ENCODE measurements around the gene FN1. TPM values are rescaled to one million over a fixed set of nuclear protein-coding genes. Genes with fewer than 3 reads are reported as not detected.

Gene FN1
- total and polyA plus RNA-seq, 3 donors from 2014 or later: 36.8 to 245 (median 66.3) TPM

DNA sequence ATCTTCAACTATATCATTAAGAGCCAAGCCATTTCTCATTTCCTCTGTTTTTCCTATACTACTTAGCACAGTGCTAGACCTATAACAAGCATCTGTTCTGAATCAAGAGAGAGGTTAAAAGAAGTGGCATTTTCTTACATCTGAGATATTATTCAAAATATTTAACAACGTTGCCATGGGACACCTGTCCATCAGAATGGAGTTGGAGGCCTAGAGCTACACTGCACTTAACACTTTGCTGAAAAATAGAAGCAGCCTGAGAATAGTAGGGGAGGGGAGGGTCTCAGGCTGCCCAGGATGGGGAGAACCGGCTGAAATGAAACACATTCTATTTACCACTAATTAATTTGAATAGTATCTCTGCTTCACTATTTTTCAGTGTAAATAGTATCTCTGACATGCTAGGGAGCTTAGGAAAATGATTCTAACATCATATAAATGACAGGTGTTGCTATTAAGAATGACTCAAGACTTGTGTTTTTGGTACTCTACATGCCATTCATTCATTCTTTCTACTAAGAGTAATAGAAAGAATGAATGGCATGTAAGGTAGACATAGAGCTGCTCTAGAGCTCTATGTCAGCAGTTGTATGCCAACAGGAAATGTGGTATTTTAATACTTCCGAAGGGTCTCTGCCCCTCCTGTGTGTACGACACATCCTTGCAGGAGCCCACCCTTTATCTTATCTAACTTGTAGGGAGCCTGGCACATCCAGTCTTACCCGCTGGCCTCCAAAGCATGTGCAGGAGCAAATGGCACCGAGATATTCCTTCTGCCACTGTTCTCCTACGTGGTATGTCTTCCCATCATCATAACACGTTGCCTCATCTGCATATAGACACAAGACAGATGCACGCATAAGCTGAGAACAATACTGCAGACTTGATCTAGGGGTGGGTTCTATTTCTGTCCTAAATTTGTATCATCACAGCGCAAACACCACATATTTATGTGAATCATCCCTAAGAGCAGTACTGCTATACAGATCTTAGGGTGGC, 71.4 kb downstream of the FN1 start:
- intact Hi-C loops (cut with DNase I; ENCODE audit: low total_unique reads): no loop called here
- no peak for DNase-seq
- H3K27ac ChIP-seq: no peak overlapping the region

GRCh38 chr2:215363461-215364156, 72.3 kb downstream of the FN1 start:
- no peaks in the 10 kb centered on the region for H3K36me3 ChIP-seq (ENCODE audit: low read depth, missing control alignments)

More for the DNA sequence above, 71.4 kb downstream of the FN1 start:
- Histone ChIP-seq H3K36me3 (ENCODE audit: low read depth, missing control alignments) (no peaks in the 10 kb centered on the region), H3K4me3 (no peak overlapping the region), H3K27me3 (no peaks in the 10 kb centered on the region), H3K4me1 (no peaks in the 10 kb centered on the region), H3K9me3 (no peaks in the 10 kb centered on the region)
- TF ChIP-seq CTCF (IDR thresholded peaks at IDR 0.05) (no peak), POLR2A (IDR thresholded peaks at IDR 0.05) (no peak)
- 93 to 94% methylated on average over 10 of the region's 10 CpGs for WGBS, 2 donors

GRCh38 chr2:215363039-215363438, 72.8 kb downstream of the FN1 start:
- Histone ChIP-seq H3K4me3 (no peak overlapping the region), H3K4me1 (no peaks in the 10 kb centered on the region), H3K27me3 (no peaks in the 10 kb centered on the region), H3K9me3 (no peaks in the 10 kb centered on the region), H3K36me3 (ENCODE audit: low read depth, missing control alignments) (no peaks in the 10 kb centered on the region), H3K27ac (no peak overlapping the region)
- 91 to 95% methylated on average over 2 of the region's 2 CpGs for WGBS, 2 donors
- TF ChIP-seq POLR2A (IDR thresholded peaks at IDR 0.05) (no peak), CTCF (IDR thresholded peaks at IDR 0.05) (no peak)
- intact Hi-C loops (cut with DNase I; ENCODE audit: low total_unique reads): no loop called here
- no peak for DNase-seq

More at GRCh38 chr2:215363461-215364156, 72.3 kb downstream of the FN1 start:
- WGBS, 2 donors: 83 to 95% methylated on average over 2 of the region's 2 CpGs
- TF ChIP-seq POLR2A (IDR thresholded peaks at IDR 0.05) (no peak), CTCF (IDR thresholded peaks at IDR 0.05) (no peak)
- Histone ChIP-seq H3K4me3 (no peak overlapping the region), H3K4me1 (no peaks in the 10 kb centered on the region), H3K9me3 (no peaks in the 10 kb centered on the region), H3K27me3 (no peaks in the 10 kb centered on the region), H3K27ac (no peak overlapping the region)
- intact Hi-C loops (cut with DNase I; ENCODE audit: low total_unique reads): no loop called here
- no peak for DNase-seq

DNA sequence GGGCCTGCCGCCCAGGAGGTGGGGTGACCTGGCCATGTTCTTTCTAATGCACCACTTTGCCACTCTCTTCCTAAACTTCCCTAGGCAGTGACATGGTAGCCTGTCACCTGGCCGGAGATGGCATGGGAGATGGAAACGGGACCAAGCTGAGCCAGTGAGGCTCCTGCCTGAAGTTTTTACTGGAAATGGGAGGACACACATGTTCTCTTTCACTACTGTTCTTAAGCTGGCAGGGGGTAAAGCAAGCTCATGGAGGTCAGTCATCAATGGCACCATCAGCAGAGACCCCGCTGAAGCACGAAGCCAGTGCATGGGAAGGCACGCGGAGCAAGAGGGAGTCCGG, 73.3 kb downstream of the FN1 start:
- Histone ChIP-seq H3K36me3 (ENCODE audit: low read depth, missing control alignments) (no peaks in the 10 kb centered on the region), H3K9me3 (no peaks in the 10 kb centered on the region), H3K27ac (no peak overlapping the region), H3K27me3 (no peaks in the 10 kb centered on the region), H3K4me3 (no peak overlapping the region), H3K4me1 (no peaks in the 10 kb centered on the region)
- 93 to 95% methylated on average over 8 of the region's 8 CpGs for WGBS, 2 donors
- DNase-seq: no peak
- TF ChIP-seq CTCF (IDR thresholded peaks at IDR 0.05): no peak
- TF ChIP-seq POLR2A (IDR thresholded peaks at IDR 0.05): no peak
- intact Hi-C loops (cut with DNase I; ENCODE audit: low total_unique reads): no loop called here

All from testis (tissue), 3 donors.